Effector memory CD4-positive, alpha-beta T cell (primary cell): ENCODE results near the gene CEP83.

Experiments
- DNase-seq, 3 donors: peaks; one replicate each; pipeline ENCODE4 v3.0.0-alpha.2; 2020
- H3K27ac ChIP-seq: 2 replicates; pipeline ENCODE4 v1.7.0; 2013; ENCODE audit warnings: mild to moderate bottlenecking, low read length, moderate library complexity; ENCODE audit not compliant: insufficient read depth, poor library complexity, severe bottlenecking
- H3K27me3 ChIP-seq: replicated peaks from 2 replicates; pipeline ENCODE4 v1.7.0; 2013; ENCODE audit warnings: mild to moderate bottlenecking, low read length; ENCODE audit not compliant: insufficient read depth, control insufficient read depth, poor library complexity, severe bottlenecking
- H3K36me3 ChIP-seq: 2 replicates; pipeline ENCODE4 v1.7.0; 2013; ENCODE audit warnings: mild to moderate bottlenecking, low read length, moderate library complexity; ENCODE audit not compliant: control insufficient read depth, insufficient read depth
- H3K4me1 ChIP-seq: 2 replicates; pipeline ENCODE4 v1.7.0; 2013; ENCODE audit warnings: low read length, mild to moderate bottlenecking; ENCODE audit not compliant: control insufficient read depth, insufficient read depth, poor library complexity, severe bottlenecking
- H3K4me3 ChIP-seq: 2 replicates; pipeline ENCODE4 v1.7.0; 2013; ENCODE audit warnings: low read length, low read depth, mild to moderate bottlenecking; ENCODE audit not compliant: insufficient read depth, poor library complexity, severe bottlenecking
- H3K9me3 ChIP-seq: 2 replicates; pipeline ENCODE4 v1.7.0; 2013; ENCODE audit warnings: mild to moderate bottlenecking, low read length, moderate library complexity; ENCODE audit not compliant: control insufficient read depth

The CEP83 gene

DNA sequence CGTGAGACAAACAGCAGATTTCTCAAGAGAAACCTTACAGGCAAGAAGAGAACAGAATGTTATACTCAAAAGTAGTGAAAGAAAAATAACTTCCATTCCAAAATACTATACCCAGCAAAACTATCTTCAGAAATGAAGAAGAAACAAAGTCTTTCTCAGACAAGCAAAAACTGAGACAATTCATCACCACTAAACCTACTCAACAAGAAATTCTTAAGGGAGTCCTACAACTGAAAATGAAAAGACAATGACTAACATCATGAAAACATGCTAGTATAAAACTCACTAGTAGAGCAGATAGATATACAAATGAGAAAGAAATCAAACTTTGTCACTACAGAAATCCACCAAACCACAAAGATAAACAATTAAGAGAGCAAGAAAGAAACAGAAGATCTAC is 106.5 kb downstream of the CEP83 start:
- Histone ChIP-seq H3K9me3 (peaks cover 6% of the 10 kb centered on the region), H3K4me3 (no peak overlapping the region), H3K4me1 (no peaks in the 10 kb centered on the region), H3K27ac (no peak overlapping the region), H3K36me3 (peaks cover 7% of the 10 kb centered on the region), H3K27me3 (no peaks in the 10 kb centered on the region)
- no peak for DNase-seq

DNA sequence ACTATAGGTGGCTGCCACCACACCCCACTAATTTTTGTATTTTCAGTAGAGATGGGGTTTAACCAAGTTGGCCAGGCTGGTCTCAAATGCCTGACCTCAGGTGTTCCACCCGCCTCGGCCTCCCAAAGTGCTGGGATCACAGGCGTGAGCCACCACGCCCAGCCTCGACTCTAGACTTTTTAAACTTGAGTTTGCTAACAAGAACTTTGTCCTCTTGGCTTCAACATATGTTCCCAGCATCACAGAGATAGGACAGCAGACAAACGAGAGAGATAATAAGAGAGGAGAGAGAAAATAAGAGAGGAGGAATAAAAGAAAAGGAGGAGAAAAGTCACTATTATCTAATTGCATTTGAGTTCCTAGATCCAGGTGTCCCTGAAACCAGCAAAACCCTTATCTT is 119.1 kb downstream of the CEP83 start:
- Histone ChIP-seq H3K27ac (no peak overlapping the region), H3K27me3 (no peaks in the 10 kb centered on the region), H3K4me3 (no peak overlapping the region), H3K9me3 (no peaks in the 10 kb centered on the region), H3K36me3 (no peaks in the 10 kb centered on the region), H3K4me1 (no peaks in the 10 kb centered on the region)
- DNase-seq: no peak

DNA sequence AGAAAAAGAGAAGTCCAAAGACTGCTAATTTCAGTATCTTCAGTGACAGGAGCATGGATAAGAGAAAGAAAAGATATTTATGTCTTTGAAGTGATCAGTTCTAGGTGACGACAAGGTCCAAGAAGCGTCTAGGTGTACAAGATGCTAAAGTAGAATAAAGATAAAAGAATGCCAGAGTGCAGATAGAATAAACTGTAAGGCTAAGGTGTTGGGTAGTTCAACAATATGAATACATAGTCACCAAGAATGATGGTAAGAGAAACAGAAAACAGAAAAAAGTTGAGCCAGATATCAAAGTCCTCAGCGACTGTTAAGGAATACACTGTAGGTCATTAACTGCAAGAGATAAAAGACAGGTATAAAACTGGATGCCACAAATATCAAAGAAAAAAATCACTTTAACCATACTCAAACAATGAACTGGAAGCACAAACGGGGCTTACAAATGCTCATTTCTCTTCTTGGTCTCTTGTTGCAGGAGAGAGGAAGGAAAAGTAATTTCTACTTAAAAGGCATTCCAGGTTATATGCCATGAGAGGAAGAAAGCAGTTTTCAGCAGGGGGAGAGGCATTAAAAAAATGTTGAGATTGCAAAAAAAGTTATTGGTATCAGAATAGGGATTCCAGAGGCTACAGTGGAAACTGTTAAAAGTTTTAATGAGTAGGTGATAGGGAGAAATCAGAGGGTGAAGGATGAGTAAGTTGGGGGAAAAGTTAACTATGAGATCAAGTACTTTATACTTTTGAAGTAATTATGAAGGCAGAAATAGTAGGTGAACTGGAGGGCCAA is 121.5 kb downstream of the CEP83 start:
- H3K27me3 ChIP-seq: no peaks in the 10 kb centered on the region
- no peaks in the 10 kb centered on the region for H3K36me3 ChIP-seq
- H3K9me3 ChIP-seq: no peaks in the 10 kb centered on the region
- H3K27ac ChIP-seq: no peak overlapping the region
- H3K4me3 ChIP-seq: no peak overlapping the region
- DNase-seq: no peak
- H3K4me1 ChIP-seq: no peaks in the 10 kb centered on the region

DNA sequence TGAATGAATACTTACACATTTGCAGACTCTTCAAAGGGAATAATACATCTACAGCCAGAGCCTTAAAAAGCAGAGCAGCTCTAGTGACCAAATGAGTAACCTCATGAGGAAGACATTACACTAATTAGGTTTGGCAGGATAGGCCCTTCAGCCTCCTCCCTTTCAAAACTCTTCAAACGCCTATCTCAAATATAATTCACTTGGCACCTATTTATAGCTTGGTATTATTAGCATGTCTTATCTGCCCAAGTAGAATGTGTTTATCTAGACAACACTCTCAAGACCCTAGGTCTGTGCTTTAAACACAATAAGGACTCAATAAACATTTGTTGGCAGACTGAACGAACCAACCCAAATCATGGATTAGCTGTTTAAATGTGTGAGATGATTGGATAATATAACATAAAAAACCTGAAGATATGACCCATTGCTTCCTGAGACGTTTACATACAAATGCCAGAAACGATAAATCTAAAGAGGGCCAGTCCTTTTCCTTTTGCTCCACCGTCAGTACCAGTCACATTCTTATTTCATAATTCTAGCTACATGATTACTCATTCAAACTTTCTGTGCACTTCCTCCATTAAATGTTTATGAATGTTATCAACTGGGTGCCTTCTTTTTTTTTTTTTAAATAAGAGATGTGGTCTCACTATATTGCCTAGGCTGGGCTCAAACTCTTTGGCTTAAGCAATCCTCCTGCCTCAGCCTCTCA is 123.3 kb downstream of the CEP83 start:
- no peak overlapping the region for H3K27ac ChIP-seq
- H3K9me3 ChIP-seq: no peaks in the 10 kb centered on the region
- H3K4me1 ChIP-seq: no peaks in the 10 kb centered on the region
- H3K36me3 ChIP-seq: no peaks in the 10 kb centered on the region
- no peaks in the 10 kb centered on the region for H3K27me3 ChIP-seq
- DNase-seq: no peak
- H3K4me3 ChIP-seq: no peak overlapping the region

- no peak overlapping the region for H3K27ac ChIP-seq
These were observed 126.3 kb downstream of the CEP83 start for GRCh38 chr12:94333396-94333795.

DNA sequence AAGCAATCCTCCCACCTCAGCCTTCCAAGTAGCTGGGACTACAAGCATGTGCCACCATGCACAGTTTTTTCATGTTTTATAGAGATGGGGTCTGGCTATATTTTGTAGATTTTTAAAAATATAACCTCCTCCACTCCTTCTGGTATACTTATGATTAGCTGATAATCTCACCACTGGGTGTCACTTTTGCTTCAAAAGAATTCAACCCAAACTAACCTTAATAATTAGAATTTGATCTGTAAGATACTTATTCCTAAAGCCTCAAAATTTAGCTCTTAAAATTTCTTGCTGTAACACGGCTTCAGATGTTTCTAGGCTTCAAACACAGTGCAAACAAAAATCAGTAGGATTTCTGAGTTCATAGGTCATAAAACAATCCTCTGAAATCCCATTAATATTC is 130.3 kb downstream of the CEP83 start:
- Histone ChIP-seq H3K9me3 (no peaks in the 10 kb centered on the region), H3K4me3 (no peak overlapping the region), H3K27me3 (no peaks in the 10 kb centered on the region), H3K27ac (no peak overlapping the region), H3K36me3 (no peaks in the 10 kb centered on the region), H3K4me1 (no peaks in the 10 kb centered on the region)
- DNase-seq: no peak

More at GRCh38 chr12:94333396-94333795, 126.3 kb downstream of the CEP83 start:
- H3K27me3 ChIP-seq: no peaks in the 10 kb centered on the region
- no peaks in the 10 kb centered on the region for H3K4me1 ChIP-seq
- H3K4me3 ChIP-seq: no peak overlapping the region
- DNase-seq: no peak
- no peaks in the 10 kb centered on the region for H3K9me3 ChIP-seq
- no peaks in the 10 kb centered on the region for H3K36me3 ChIP-seq

GRCh38 chr12:94327809-94328208 is 131.9 kb downstream of the CEP83 start:
- Histone ChIP-seq H3K27ac (no peak overlapping the region), H3K4me3 (no peak overlapping the region), H3K4me1 (no peaks in the 10 kb centered on the region), H3K27me3 (no peaks in the 10 kb centered on the region), H3K36me3 (no peaks in the 10 kb centered on the region), H3K9me3 (no peaks in the 10 kb centered on the region)
- no peak for DNase-seq

DNA sequence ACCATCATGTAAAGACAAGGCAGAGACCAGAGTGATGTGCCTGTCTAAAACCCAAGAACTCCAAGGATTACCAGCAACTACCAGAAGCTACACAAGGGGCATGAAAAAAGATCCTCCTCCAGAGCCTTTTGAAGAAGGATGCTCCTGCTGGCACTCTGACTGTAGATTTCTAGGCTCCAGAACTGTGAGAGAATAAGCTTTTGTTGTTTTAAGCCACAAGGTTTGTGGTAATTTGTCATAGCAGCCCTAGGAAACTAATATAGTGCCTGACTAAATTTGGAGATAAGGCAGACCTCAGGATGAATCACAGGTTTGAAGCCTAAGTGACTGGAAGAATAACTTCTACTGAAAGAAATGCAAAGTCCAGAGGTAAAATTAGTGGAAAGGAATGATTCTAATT is 132.9 kb downstream of the CEP83 start:
- no peak overlapping the region for H3K4me3 ChIP-seq
- no peaks in the 10 kb centered on the region for H3K27me3 ChIP-seq
- H3K36me3 ChIP-seq: no peaks in the 10 kb centered on the region
- no peaks in the 10 kb centered on the region for H3K9me3 ChIP-seq
- H3K27ac ChIP-seq: no peak overlapping the region
- no peaks in the 10 kb centered on the region for H3K4me1 ChIP-seq
- DNase-seq: no peak

GRCh38 chr12:94326234-94326633 is 133.4 kb downstream of the CEP83 start:
- Histone ChIP-seq H3K27ac (no peak overlapping the region), H3K4me1 (no peaks in the 10 kb centered on the region), H3K27me3 (no peaks in the 10 kb centered on the region), H3K36me3 (no peaks in the 10 kb centered on the region), H3K4me3 (no peak overlapping the region), H3K9me3 (no peaks in the 10 kb centered on the region)
- DNase-seq: no peak

DNA sequence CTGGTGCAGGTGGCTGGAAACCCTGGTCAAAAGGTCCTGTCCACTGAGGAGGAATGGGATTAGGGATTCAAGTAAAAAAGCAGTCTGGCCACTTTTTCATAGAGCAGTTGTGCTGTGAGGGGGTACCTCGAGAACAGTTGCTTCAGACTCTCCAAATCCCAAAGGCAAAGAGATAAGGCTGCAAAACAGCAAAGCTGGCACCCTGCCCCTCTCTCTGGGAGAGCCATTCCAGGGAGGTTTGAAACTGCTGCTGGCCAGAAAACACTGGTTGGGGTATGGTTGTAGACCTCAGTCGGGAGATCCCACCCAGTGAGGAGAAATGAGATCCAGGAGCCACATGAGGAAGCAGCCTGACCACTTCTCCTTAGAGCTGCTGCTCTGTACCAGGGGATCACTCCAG is 137.3 kb downstream of the CEP83 start:
- Histone ChIP-seq H3K27ac (no peak overlapping the region), H3K9me3 (peaks cover 10% of the 10 kb centered on the region), H3K27me3 (no peaks in the 10 kb centered on the region), H3K36me3 (no peaks in the 10 kb centered on the region), H3K4me1 (no peaks in the 10 kb centered on the region), H3K4me3 (no peak overlapping the region)
- no peak for DNase-seq
